ENCODE measurements around the gene NKG7.

Gene NKG7

DNA sequence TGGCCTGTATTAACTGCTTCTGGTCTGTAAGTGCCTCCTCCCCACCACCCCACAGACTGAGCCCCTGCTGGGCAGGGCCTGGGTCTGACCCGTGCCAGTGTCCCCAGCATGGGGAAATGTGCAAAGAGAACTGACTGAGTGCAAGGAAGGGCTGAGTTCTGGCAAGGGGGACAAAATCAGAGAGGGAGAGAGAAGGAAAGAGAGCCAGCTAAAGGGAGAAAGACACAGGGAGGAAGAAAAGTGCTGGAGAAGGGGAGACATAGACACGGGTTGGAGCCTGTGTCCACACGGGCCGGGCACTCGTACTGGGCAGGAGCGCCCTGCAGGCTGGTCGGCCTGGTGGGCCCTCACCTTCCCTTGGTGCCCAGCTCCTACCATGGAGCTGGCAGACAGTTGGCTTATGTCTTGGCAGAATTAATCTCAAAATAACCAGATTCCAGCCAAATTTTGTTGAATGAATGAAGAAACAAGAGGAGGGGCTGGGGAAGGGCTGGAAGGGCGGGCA lies 1.2 kb downstream of the NKG7 start:
- no peak for DNase-seq (ENCODE audit: low spot score)
- H3K4me3 ChIP-seq, result no peak overlapping the region
- H3K27ac ChIP-seq, result no peak overlapping the region
- TF ChIP-seq CTCF (IDR thresholded peaks at IDR 0.05), result no peak

GRCh38 chr19:51370230-51370629 lies 2.2 kb downstream of the NKG7 start:
- Histone ChIP-seq H3K27ac (no peak overlapping the region), H3K4me3 (no peak overlapping the region)
- DNase-seq (ENCODE audit: low spot score), result no peak
- TF ChIP-seq CTCF (IDR thresholded peaks at IDR 0.05), result no peak

DNA sequence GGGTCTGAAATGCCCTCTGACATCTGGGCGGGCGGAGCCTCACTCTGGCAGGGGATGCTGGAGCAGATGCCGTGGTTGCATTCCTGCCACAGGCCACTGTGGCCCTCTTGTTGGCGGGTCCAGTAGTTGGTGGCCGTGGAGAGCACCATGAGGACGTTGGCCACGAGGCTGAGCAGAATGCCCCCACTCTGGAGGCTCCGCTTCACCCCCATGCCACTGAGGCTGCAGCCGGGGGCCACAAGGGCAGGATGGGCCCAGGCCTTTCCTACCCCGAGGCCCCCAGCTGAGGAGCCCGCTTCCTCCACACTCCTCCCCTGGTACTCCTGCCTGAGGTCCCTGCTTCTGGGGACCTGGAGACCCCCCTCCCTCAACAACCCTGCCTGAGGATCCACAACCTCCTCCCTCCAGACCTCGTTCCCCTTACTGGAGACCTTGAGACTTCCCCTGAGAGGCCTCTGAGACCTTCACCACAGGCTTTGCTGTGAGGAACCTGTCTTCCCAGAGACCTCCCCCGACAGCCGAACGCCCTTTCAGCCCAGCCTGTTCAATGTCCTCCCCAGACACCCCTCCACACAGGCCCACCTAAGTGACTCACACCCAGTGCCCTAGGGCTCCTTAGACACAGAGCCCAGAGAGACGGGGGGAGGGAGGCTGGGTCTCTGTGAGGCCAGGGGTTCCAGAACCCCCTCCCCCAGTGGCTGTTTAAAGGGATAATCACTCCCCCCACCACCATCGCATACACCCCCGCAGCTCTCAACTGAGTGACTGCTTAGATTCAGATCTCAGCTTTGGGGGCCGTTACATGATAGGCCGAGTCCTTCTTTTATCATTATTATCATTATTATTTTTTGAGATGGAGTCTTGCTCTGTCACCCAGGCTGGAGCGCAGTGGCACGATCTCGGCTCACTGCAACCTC lies 3.8 kb downstream of the NKG7 start, which contains the start of gene CLDND2:
CLDND2 (minus strand) TSS at position 638 of the 917 bp plus-strand sequence; CDS start at position 212, 426 bp downstream.
- TF ChIP-seq CTCF (IDR thresholded peaks at IDR 0.05), result no peak
- Histone ChIP-seq H3K4me3 (peak within 1 kb of the TSS; percentile 84), H3K27ac (peak within 1 kb of the TSS; percentile 57 to 100)
- no peak for DNase-seq (ENCODE audit: low spot score)

DNA sequence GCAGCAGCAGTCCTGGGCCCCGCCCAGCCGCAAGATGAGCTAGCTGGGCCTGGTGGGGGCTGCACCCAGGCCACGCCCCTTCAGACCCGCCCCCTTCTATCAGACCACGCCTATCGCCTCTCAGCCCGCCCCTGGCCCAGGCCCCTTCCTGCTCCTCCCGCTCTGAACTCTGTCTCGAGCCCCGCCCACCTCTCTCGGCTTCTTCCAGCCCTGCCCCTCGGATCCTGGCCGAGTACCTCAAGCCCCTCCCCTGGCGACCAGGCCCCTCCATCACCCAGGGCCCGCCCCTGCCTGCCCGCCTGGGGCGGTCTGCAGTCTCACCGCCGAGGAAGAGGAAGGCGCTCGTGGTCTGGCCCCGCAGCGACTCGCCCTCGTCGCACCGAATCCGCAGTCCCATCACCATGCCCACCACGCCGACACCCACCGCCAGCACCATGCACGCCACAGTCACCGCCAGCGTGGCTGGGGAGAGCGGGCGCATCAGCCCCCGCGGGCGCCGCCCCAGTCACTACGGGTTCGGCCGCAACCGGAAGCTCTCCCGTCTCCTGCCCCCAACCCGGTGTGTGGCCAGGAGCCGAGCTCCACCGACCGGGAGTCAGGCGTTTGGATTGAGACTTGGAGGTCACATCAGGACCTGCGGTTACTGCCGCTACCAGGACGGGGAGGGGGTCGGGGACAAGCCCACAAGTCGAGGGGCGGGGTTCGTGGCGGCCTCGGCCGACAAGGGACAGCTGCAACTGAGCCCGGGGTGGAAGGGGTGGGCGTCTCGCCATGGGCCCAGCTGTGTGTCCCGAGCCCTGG lies 4.7 kb downstream of the NKG7 start:
- Histone ChIP-seq H3K27ac (peak overlapping the region; percentile 95 to 100), H3K4me3 (peak overlapping the region; percentile 84)
- TF ChIP-seq CTCF (IDR thresholded peaks at IDR 0.05), result no peak
- peak; percentile 100 for DNase-seq (ENCODE audit: low spot score)

DNA sequence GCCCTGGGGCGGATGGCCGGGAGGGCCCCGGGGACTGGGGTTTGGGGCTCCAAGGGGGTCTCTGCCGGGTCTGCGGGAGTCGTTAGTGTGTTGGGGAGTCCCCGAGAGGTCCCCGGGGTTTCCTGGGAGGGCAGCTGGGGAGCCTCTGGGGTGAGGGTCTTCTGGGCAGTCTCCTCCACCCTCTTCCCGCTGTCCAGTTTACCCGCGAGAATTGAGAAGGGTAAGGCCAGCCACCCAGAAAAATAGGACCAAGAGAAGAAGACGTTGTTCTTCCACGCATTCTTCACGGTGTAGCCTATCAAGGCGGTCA lies 5.2 kb downstream of the NKG7 start:
- no peak for TF ChIP-seq CTCF (IDR thresholded peaks at IDR 0.05)
- no peak for DNase-seq (ENCODE audit: low spot score)
- peak overlapping the region; percentile 84 for H3K4me3 ChIP-seq
- H3K27ac ChIP-seq, result peak overlapping the region; percentile 95 to 100

DNA sequence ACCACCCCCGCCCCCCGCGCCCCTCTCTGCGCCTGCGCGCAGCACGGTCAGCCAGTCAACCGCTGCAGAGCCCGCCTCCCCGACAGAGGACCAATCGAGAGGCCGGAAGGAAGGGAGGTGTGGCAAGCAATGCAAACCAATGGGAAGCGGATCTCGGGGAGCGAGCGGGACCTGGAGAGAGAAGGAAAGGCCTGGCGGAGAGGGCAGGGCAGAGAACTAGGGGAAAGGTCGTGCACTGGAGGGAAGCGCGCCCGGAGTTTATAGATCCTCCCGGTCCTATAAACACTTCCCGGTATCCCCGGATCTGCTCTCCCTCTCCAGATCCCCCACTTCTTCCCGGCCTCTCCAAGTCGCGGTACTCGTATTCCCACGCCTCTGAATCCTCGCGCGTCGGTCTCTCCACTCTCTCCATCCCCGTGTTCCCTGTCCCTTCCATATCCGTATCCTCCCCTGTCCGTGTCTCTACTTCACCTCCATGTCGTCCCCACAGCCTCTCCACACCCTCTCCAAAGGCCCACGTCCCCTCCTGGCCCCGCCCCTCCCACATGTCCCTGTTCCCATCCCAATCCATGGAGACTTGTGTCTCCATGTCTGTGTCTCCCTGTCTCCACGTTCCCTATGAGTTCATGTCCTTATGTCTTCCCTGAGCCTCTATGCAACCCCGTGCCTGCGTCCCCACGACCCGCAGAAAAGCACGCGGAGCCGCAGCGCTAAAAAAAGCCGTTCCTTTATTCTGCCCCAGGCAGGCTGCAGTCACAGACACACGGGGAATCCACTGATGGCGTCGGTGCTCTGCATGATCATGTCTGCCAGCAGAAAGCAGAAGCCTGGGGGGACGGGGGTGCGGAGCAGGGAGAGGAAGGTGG lies 5.8 kb downstream of the NKG7 start:
- H3K27ac ChIP-seq, result peak overlapping the region; percentile 95 to 100
- peak overlapping the region; percentile 84 for H3K4me3 ChIP-seq
- no peak for TF ChIP-seq CTCF (IDR thresholded peaks at IDR 0.05)
- peak; percentile 100 for DNase-seq (ENCODE audit: low spot score)
